Coronary artery (tissue), 2 donors: Measurements from ENCODE around the gene CPN1.

Experiments used
- DNase-seq: peaks from one replicate; pipeline ENCODE4 v3.0.0-alpha.2; 2017; ENCODE audit warnings: low spot score
- H3K27ac ChIP-seq, 2 donors: fragments of 200-600 bp; sonication (generic); one replicate each; pipeline ENCODE4 v1.5.1; 2016 to 2019
- H3K4me3 ChIP-seq: fragments of 200-600 bp; sonication (generic); 2 replicates; pipeline ENCODE4 v1.5.1; 2016; ENCODE audit warnings: mild to moderate bottlenecking, moderate library complexity
- CTCF ChIP-seq: fragments of 200-600 bp; sonication (generic); IDR thresholded peaks from one replicate; pipeline ENCODE4 v1.5.1; 2019; ENCODE audit warnings: antibody characterized with exemption

Gene CPN1

GRCh38 chr10:99996671-99997648, 84.7 kb downstream of the CPN1 start:
- DNase-seq: no peak
- Histone ChIP-seq H3K4me3 (no peak overlapping the region), H3K27ac (no peak overlapping the region)
- no peak for TF ChIP-seq CTCF

- no peak for DNase-seq
- TF ChIP-seq CTCF: no peak
- H3K27ac ChIP-seq: no peak overlapping the region
- H3K4me3 ChIP-seq: no peak overlapping the region
Measured at GRCh38 chr10:99995713-99996112, 86.0 kb downstream of the CPN1 start.

- H3K4me3 ChIP-seq: no peak overlapping the region
- no peak for TF ChIP-seq CTCF
- H3K27ac ChIP-seq: no peak overlapping the region
- no peak for DNase-seq
Measured at GRCh38 chr10:99995269-99995668, 86.4 kb downstream of the CPN1 start.

GRCh38 chr10:99994801-99995200, 86.9 kb downstream of the CPN1 start:
- H3K4me3 ChIP-seq: no peak overlapping the region
- TF ChIP-seq CTCF: no peak
- DNase-seq: no peak
- H3K27ac ChIP-seq: no peak overlapping the region

GRCh38 chr10:99993701-99994689, 87.7 kb downstream of the CPN1 start:
- Histone ChIP-seq H3K27ac (peak overlapping the region in 1 of 2 donors; percentile 64), H3K4me3 (no peak overlapping the region)
- TF ChIP-seq CTCF: no peak
- DNase-seq: no peak
